ENCODE measurements around the gene HOOK2.
A peak's percentile ranks its signal among the peaks of the same experiment; 100 is the strongest.

Gene HOOK2

DNA sequence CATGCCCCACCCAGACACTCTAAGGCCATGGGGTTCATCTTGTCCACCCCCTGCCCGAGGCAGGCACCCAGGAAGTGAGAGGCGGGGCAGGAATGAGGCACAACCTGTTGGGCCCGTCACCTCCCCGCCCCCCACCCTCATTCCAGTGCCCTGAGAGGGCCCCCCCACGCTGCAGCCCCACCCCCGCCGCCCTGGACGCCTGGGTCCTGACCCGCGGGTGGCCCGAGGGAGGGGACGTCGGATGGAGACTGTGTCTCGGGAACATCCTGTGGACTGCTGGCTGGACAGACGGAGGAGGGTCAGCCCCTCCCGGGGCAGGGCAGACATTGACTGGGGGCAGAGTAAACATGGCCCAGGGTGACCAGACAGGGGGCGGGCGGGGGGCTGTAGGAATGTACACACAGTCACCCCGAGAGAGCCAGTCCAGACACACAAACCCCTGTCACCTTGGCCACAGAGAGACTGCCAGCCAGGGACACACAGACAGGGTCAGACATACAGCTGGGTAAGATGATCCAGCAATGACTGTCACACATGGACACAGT lies 8.6 kb upstream of the HOOK2 start:
- TF ChIP-seq, protein P1, sequence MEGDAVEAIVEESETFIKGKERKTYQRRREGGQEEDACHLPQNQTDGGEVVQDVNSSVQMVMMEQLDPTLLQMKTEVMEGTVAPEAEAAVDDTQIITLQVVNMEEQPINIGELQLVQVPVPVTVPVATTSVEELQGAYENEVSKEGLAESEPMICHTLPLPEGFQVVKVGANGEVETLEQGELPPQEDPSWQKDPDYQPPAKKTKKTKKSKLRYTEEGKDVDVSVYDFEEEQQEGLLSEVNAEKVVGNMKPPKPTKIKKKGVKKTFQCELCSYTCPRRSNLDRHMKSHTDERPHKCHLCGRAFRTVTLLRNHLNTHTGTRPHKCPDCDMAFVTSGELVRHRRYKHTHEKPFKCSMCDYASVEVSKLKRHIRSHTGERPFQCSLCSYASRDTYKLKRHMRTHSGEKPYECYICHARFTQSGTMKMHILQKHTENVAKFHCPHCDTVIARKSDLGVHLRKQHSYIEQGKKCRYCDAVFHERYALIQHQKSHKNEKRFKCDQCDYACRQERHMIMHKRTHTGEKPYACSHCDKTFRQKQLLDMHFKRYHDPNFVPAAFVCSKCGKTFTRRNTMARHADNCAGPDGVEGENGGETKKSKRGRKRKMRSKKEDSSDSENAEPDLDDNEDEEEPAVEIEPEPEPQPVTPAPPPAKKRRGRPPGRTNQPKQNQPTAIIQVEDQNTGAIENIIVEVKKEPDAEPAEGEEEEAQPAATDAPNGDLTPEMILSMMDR (IDR thresholded peaks at IDR 0.05): no peak
- H3K4me3 ChIP-seq: peak overlapping the region; percentile 75
- peak overlapping the region; percentile 97 to 99 for H3K27ac ChIP-seq
- DNase-seq (ENCODE audit: low spot score): peak; percentile 88

DNA sequence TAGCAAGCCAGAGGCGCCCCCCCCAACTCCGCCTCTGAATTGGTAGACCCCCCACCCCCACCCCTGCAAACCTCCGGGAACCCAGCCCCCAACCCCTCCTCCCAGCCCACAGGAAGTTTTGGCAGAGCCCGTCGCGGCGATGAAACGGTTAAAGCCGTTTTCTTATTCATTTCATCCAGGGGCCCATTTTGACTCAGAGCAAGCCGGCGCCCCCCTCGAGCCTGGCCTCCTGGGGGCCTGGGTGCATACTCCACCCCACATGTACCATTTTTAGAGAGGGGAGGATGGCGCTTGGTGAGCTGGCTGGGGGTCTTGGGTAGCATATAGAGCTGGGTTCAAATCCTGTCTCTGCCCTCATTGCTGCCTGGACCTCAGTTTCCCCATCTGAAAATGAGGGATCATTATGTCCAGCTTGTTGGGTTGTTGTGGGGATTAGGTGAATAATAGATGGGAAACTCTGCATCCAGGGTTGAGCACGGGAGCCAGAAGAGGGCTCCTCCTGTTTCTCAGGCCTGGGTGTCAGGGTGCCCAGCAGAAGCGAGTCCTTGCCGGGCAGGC lies 8.0 kb upstream of the HOOK2 start:
- no peak for DNase-seq (ENCODE audit: low spot score)
- H3K4me3 ChIP-seq: peak overlapping the region; percentile 75
- TF ChIP-seq, protein P1 (IDR thresholded peaks at IDR 0.05): no peak
- peak overlapping the region; percentile 97 to 99 for H3K27ac ChIP-seq

DNA sequence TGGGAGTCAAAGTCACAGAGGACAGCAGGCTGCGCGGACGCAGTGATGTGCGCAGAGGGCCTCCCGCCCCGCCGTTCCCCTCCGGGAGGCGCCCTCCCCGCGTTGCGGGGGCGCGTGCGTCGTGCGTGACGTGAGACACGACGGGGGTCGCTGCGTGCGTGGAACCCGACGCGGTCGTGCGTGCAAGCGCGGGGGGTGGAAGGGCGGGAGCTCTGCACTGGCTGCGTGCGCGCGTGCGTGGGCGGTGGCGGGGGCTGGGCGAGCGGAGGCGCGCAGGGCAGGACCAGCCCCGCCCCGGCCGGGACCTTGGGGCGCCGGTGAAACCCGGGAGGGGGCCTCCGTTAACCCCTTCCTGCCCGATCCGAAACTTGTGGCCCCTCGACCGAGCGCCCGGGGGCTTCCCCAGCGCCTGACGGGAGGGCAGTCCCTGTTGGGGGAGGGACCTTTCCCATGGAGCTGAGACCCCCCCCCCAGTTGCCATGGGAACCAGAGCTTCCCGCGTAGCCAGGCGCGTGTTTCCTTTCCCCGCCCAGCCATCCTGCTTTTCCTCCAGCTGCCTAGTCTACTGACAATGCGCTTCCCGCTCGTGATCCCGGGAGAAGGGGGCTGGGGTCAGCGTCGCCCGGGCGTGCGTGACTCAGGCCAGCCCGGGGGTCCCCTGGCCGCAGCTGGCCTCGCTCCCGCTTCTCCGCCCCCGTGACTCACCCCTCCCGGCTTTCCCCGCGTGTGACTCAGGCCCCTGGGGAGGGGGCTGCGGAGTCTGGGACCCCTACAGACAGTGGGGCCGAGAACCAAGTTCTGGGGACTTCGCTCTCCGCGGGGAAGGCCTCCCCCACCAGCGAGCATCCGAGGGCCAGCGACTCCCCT lies 7.3 kb upstream of the HOOK2 start:
- TF ChIP-seq, protein P1 (IDR thresholded peaks at IDR 0.05): no peak
- peak; percentile 94 for DNase-seq (ENCODE audit: low spot score)
- Histone ChIP-seq H3K4me3 (peak overlapping the region; percentile 75), H3K27ac (peak overlapping the region; percentile 97 to 99)

DNA sequence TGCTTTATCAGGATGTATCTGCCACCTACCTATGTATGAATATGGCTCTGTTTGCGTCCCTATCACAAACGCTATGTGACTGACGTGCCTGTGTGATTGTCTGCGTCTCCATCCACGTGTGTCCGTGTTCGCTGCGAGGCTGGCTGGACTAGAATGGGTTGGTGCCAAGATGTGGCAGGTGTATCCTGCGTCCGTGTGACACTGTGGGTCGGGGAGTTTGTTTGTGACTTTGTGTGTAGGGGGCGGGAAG lies 6.7 kb upstream of the HOOK2 start:
- TF ChIP-seq, protein P1 (IDR thresholded peaks at IDR 0.05): no peak
- Histone ChIP-seq H3K27ac (peak overlapping the region; percentile 97 to 99), H3K4me3 (peak overlapping the region; percentile 75)
- no peak for DNase-seq (ENCODE audit: low spot score)

DNA sequence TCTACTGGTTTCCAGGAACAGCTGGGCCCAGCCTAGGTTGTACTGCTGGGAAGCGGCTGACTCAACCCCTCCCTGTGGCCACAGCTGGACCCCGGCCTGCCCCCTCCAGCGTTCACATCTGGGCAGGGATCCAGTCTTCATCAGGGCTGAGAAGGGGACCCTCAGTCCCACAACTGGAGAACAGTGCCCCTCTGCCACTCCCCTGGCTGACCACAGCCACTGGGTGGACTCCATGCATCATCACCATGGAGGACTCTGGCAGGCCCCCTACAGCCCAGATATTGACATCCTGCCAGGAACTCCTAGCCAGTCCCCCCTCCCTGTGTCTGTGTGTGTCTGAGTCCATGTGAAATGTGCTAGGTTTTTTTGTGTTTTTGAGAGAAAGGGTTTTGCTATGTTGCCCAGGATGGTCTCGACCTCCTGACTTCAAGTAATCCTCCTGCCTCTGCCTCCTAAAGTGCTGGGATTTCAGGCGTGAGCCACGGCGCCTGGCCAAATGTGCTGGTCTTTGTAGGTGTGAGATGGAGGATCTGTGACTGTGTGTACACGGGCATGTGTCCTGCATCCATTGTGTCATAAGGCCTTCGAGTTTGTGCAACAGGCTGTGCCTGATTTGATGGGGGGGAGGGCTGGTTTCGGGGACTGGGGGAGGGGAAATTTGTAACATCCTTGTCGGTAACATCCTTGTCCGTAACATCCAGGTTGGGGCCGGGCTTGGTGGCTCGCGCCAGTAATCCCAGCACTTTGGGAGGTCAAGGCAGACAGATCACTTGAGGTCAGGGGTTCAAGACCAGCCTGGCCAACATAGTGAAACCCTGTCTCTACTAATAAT lies 4.0 kb upstream of the HOOK2 start:
- peak; percentile 90 for DNase-seq (ENCODE audit: low spot score)
- TF ChIP-seq, protein P1 (IDR thresholded peaks at IDR 0.05): no peak
- Histone ChIP-seq H3K27ac (peak overlapping the region; percentile 88 to 100), H3K4me3 (peak overlapping the region; percentile 91)

DNA sequence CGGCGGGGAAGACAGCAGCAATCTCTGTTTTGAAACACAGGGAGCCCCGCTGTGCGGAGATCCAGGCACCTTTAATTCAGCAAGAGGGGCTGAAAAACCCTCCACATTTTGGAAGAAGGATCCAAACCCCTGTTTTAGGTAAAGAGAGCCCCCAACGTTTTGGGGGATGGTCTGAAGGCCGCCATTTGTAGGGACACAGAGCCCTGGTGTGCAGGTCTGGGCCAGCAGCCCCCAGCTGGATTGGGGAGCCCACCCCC lies 3.5 kb upstream of the HOOK2 start:
- DNase-seq (ENCODE audit: low spot score): no peak
- peak overlapping the region; percentile 88 to 100 for H3K27ac ChIP-seq
- peak overlapping the region; percentile 91 for H3K4me3 ChIP-seq
- TF ChIP-seq, protein P1 (IDR thresholded peaks at IDR 0.05): no peak

Measured in coronary artery (tissue), 2 donors.